Astrocyte of the cerebellum (primary cell): ENCODE measurements around the gene COA8.

Source experiments
- DNase-seq: peaks from one replicate; pipeline ENCODE4 v3.0.0-alpha.2; 2011; ENCODE audit warnings: low read depth
- H3K4me3 ChIP-seq: 2 replicates; pipeline ENCODE4 v1.5.1; 2011; ENCODE audit warnings: mild to moderate bottlenecking, low read depth, low read length, moderate library complexity
- in situ Hi-C: cut with HindIII; loops from 2 replicates; pipeline ENCODE4 v1.10.0; 2017; ENCODE audit warnings: low sequenced_read_pairs
- TF ChIP-seq, protein P1 (sequence below): IDR thresholded peaks from 2 replicates; pipeline ENCODE4 v1.5.1; 2012; ENCODE audit warnings: low read length, low read depth, moderate library complexity, mild to moderate bottlenecking; ENCODE audit errors: missing control alignments

The COA8 gene, protein sequence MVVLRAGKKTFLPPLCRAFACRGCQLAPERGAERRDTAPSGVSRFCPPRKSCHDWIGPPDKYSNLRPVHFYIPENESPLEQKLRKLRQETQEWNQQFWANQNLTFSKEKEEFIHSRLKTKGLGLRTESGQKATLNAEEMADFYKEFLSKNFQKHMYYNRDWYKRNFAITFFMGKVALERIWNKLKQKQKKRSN

DNA sequence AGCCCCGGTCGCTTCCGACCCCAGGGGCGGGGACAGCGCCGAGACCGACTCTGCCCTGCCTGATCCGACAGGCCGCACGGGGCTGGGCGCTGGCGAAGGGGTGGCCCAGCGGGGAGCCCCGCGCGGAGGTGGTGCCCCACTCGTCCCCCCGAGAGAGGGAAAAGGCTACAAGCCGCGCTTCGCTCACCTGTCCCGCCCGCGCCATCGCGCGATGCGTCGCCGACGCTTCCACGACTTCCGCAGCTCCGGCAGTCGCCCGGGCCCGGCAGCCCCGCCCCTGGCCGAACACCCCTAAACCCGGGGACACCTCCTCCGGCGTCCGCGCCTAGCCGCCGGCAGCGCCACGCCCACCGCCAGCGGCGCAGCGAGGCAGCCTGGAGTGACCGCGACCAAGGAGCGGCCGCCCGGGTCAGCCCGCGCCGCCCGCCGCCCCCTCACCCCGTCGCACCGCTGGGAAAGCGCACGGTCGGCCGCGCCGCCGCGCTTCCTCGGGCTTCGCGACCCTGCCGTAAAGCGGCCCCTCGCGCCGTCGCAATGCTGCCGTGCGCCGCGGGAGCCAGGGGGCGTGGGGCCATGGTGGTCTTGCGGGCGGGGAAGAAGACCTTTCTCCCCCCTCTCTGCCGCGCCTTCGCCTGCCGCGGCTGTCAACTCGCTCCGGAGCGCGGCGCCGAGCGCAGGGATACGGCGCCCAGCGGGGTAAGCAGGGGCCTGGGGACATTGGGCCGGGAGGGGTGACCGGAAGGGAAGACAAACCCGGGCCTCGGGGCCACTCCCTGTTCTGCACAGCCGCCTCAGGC is at the start of gene COA8, which contains the start of gene BAG5:
TSS of gene COA8 (plus strand) at position 532 of the 797 bp plus-strand sequence. CDS start at position 574, 42 bp downstream.
TSS of gene BAG5 (minus strand) at position 229 of the 797 bp plus-strand sequence. CDS start 1,493 bp downstream, outside the sequence.
- H3K4me3 ChIP-seq, result peak within 1 kb of the TSS; percentile 95
- in situ Hi-C loops, result no loop called here
- TF ChIP-seq, protein P1, sequence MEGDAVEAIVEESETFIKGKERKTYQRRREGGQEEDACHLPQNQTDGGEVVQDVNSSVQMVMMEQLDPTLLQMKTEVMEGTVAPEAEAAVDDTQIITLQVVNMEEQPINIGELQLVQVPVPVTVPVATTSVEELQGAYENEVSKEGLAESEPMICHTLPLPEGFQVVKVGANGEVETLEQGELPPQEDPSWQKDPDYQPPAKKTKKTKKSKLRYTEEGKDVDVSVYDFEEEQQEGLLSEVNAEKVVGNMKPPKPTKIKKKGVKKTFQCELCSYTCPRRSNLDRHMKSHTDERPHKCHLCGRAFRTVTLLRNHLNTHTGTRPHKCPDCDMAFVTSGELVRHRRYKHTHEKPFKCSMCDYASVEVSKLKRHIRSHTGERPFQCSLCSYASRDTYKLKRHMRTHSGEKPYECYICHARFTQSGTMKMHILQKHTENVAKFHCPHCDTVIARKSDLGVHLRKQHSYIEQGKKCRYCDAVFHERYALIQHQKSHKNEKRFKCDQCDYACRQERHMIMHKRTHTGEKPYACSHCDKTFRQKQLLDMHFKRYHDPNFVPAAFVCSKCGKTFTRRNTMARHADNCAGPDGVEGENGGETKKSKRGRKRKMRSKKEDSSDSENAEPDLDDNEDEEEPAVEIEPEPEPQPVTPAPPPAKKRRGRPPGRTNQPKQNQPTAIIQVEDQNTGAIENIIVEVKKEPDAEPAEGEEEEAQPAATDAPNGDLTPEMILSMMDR, result no peak
- peak; percentile 27 for DNase-seq

DNA sequence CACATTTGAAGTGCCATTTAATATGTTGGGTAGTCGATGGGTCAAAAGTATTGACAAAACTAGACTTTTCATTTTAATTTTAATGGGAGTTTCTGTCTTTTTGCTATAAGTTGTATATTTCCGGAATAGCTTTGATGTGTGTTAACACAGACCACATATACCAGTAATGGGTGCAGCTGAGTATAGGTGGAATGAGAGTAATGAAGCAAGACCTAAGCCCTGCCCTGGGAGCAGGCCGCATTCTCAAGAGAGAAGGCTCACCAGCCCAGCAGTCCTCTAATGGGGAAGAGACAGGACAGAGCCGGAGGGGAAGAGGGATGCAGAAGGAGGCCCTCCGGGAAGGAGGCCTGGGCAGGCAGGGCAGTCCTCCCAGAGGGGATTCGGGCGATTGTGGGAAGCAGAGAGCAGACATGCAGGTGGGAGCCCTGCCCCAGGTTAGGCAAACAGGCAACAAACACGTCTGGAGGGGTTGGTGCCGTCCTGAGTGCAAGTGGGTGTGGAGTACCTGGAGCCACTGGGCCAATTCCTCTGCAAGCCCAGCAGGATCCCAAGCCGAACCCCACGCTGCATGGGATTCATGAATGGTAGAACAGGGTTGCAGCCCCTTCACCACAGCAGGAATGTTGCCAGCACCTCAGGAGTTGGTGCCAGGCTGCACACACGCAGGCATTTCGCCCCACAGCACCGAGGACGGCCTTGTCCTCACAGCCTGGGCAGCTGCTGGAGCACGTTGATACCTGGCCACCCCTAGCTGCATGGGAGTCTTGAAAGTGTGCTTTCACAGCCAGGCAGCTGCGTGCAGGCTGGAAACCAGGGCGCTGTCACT is 48.0 kb upstream of the COA8 start:
- no peak for DNase-seq
- in situ Hi-C loops, result loop anchor here (5.0 kb wide), 1 partner anchor 77 kb away; no protein-coding TSS in a partner anchor
- H3K4me3 ChIP-seq, result no peak overlapping the region
- TF ChIP-seq, protein P1, result no peak

DNA sequence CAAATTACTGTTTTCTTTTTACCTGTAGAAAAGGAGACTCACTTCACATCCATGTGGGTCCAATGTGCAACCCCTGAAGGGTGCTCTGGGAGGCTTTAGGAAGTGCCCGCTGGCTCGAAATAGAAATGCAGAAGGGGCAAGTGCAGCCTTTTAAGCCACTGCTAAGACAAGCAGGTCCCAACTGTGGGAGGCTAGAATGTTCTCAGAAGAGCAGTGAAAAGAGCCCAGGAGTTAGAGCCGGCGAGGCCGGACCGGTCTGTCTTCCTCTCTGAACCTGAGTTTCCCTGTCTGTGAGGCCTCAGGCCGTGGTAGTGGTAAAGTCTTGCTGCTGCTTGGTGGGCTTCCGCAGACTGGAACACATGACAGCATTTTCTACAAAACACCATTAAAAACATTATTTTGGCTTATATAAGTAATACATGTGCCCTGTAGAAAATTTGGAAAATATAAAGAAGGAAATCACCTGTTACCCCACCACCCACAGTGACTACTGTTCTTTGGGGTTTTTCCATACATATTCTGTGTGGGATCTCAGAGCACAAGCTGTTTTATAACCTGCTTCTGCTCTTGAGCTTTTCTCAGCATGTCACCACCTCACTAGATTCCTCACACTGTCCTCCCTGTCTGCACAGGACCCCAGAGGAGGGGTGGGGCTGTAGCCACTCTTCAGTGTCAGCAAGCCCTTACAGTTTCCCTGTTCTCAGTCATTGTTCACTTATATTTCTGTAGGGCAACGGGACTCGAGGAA is 46.2 kb upstream of the COA8 start:
- TF ChIP-seq, protein P1, result no peak

DNA sequence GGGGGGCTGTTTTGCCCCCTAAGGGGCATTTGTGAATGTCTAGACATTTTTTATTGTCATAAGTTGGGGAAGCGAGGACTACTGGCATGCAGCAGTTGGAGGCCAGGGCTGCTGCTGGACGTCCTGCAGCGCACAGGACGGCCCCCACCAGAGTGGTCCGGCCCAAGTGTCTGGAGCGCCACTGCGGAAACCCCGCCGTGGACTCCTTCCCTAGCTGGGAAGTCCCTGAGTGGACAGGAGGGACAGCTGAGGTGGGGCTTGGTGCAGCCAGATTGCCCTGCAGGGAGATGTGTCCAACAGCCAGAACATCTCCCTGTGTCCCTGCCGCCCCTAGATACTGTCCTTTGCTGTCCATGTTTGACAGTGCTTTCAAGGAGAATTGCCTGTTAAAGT is 45.6 kb upstream of the COA8 start:
- no peak overlapping the region for H3K4me3 ChIP-seq
- DNase-seq, result no peak
- TF ChIP-seq, protein P1, result no peak
- in situ Hi-C loops, result no loop called here

More for the DNA sequence above, 46.2 kb upstream of the COA8 start:
- no peak for DNase-seq
- no peak overlapping the region for H3K4me3 ChIP-seq
- in situ Hi-C loops, result no loop called here

DNA sequence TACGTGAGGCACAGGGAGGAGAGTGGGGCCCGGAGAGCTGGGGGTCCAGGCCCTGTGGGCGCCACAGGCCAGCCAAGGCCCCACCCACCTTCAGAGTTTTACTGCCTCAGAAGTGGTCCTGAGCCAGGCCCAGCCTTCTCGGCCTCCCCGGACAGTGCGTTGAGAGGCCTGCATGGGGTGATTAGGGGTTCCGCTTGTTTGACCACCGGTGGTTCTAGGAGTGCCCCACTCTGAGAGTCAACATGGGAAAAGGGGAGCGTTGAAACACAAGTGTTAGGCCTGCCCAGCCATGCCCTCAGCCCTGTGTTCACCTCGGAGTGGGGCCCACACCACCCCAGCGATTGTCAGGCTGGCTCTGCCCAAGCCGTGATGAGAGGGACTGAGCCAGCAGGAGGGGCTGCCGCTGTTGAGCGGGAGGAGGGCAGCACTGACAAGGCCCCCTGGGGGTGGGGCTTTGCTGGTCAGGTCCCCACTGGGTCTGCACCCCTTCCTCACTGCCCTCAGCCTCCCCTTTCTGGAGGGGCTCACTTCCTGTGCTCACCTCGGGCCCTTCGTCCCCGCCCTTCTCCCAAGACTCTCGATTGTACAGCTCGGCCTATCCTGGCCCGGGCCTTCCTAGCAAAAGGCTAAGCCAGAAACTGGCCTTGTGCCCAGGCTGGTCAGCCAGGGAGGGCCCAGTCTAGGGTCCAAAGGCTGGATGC is 44.9 kb upstream of the COA8 start:
- TF ChIP-seq, protein P1, result no peak
- DNase-seq, result no peak
- H3K4me3 ChIP-seq, result no peak overlapping the region
- in situ Hi-C loops, result no loop called here
